Calu3 (cell line): ENCODE measurements around the gene ZNF639. TPM values are rescaled to one million over a fixed set of nuclear protein-coding genes. Genes with fewer than 3 reads are reported as not detected.

Experiments used
- BruUV-seq: library from RNA; stranded (reverse); fragments of 400-500 nt; replicated peaks from 2 replicates; lab custom pipeline; 2021; lab: Mats Ljungman, UMichigan
- CTCF ChIA-PET: fragments of 300-600 bp; sonication (Branson Sonifier 250); formaldehyde crosslinking; loops from one replicate; lab custom pipeline; 2022; ENCODE audit warnings: antibody characterized with exemption; lab: Charles Lee
- DNase-seq: peaks from one replicate; pipeline ENCODE4 v3.0.0; 2022
- H3K27ac Mint-ChIP-seq: one replicate; pipeline ENCODE4 v1.8.0; 2022; ENCODE audit warnings: mixed read lengths; ENCODE audit not compliant: unreplicated experiment
- H3K27me3 Mint-ChIP-seq: one replicate; pipeline ENCODE4 v1.8.0; 2022; ENCODE audit warnings: mixed read lengths; ENCODE audit not compliant: unreplicated experiment
- H3K36me3 Mint-ChIP-seq: one replicate; pipeline ENCODE4 v1.8.0; 2022; ENCODE audit warnings: mild to moderate bottlenecking, moderate library complexity, mixed read lengths; ENCODE audit not compliant: insufficient read depth, unreplicated experiment
- H3K4me1 Mint-ChIP-seq: one replicate; pipeline ENCODE4 v1.8.0; 2022; ENCODE audit warnings: mild to moderate bottlenecking, low read depth, mixed read lengths; ENCODE audit not compliant: unreplicated experiment
- H3K4me3 Mint-ChIP-seq: one replicate; pipeline ENCODE4 v1.8.0; 2022; ENCODE audit warnings: mild to moderate bottlenecking, low read depth, moderate library complexity, mixed read lengths; ENCODE audit not compliant: unreplicated experiment
- H3K9me3 Mint-ChIP-seq: one replicate; pipeline ENCODE4 v1.8.0; 2022; ENCODE audit warnings: low read depth, mixed read lengths; ENCODE audit not compliant: unreplicated experiment
- CTCF ChIP-seq: fragments of 200-600 bp; IDR thresholded peaks from one replicate; pipeline ENCODE4 v1.8.0; 2022; ENCODE audit warnings: antibody characterized with exemption; ENCODE audit not compliant: unreplicated experiment
- intact Hi-C: fragments of 100-400 bp; cut with micrococcal nuclease; formaldehyde crosslinking; loops from one replicate; pipeline ENCODE4 v1.10.0; 2022; ENCODE audit not compliant: unreplicated experiment
- total RNA-seq: library from RNA; stranded (reverse); gene quantifications from 2 replicates; pipeline ENCODE4 v1.2.3, GENCODE V29; 2022

The ZNF639 gene
- total RNA-seq, 1 experiment from 2014 or later, result 52.1 TPM

GRCh38 chr3:179330438-179330837, 7.6 kb downstream of the ZNF639 start:
- H3K4me3 Mint-ChIP-seq, result no peak overlapping the region
- no TSS peak for BruUV-seq
- no peak for TF ChIP-seq CTCF
- no peaks in the 10 kb centered on the region for H3K27me3 Mint-ChIP-seq
- DNase-seq, result no peak
- H3K4me1 Mint-ChIP-seq, result peaks cover under 1% of the 10 kb centered on the region
- H3K9me3 Mint-ChIP-seq, result no peaks in the 10 kb centered on the region
- H3K36me3 Mint-ChIP-seq, result peaks cover 58% of the 10 kb centered on the region
- intact Hi-C loops, result no loop called here
- H3K27ac Mint-ChIP-seq, result no peak overlapping the region
- CTCF ChIA-PET, result no interaction called here

GRCh38 chr3:179332240-179332639, 9.4 kb downstream of the ZNF639 start:
- no peaks in the 10 kb centered on the region for H3K9me3 Mint-ChIP-seq
- H3K4me1 Mint-ChIP-seq, result no peaks in the 10 kb centered on the region
- no peak for DNase-seq
- CTCF ChIA-PET, result no interaction called here
- intact Hi-C loops, result no loop called here
- H3K4me3 Mint-ChIP-seq, result no peak overlapping the region
- no TSS peak for BruUV-seq
- peaks cover 62% of the 10 kb centered on the region for H3K36me3 Mint-ChIP-seq
- no peak overlapping the region for H3K27ac Mint-ChIP-seq
- H3K27me3 Mint-ChIP-seq, result no peaks in the 10 kb centered on the region
- TF ChIP-seq CTCF, result no peak

- no peak for TF ChIP-seq CTCF
- Mint-ChIP-seq H3K36me3 (peaks cover 62% of the 10 kb centered on the region), H3K9me3 (no peaks in the 10 kb centered on the region), H3K27me3 (no peaks in the 10 kb centered on the region), H3K4me1 (no peaks in the 10 kb centered on the region), H3K27ac (no peak overlapping the region), H3K4me3 (no peak overlapping the region)
- CTCF ChIA-PET, result no interaction called here
- DNase-seq, result no peak
- no TSS peak for BruUV-seq
- intact Hi-C loops, result no loop called here
Measured at GRCh38 chr3:179333084-179333483, 10.3 kb downstream of the ZNF639 start.

GRCh38 chr3:179336345-179336929, 13.6 kb downstream of the ZNF639 start:
- H3K9me3 Mint-ChIP-seq, result no peaks in the 10 kb centered on the region
- H3K4me1 Mint-ChIP-seq, result no peaks in the 10 kb centered on the region
- CTCF ChIA-PET, result no interaction called here

More at GRCh38 chr3:179336345-179336929, 13.6 kb downstream of the ZNF639 start:
- no TSS peak for BruUV-seq
- no peak overlapping the region for H3K27ac Mint-ChIP-seq
- no peak for DNase-seq
- no peaks in the 10 kb centered on the region for H3K27me3 Mint-ChIP-seq
- no peak for TF ChIP-seq CTCF
- no peak overlapping the region for H3K4me3 Mint-ChIP-seq
- intact Hi-C loops, result no loop called here
- H3K36me3 Mint-ChIP-seq, result peaks cover 32% of the 10 kb centered on the region
